ENCODE data around the gene ZDHHC3.

Gene ZDHHC3

GRCh38 chr3:45009868-45010267 lies 33.9 kb upstream of the ZDHHC3 start:
- Histone ChIP-seq H3K4me3 (ENCODE audit: low read depth, low read length) (no peak overlapping the region), H3K9ac (ENCODE audit: low read depth, low read length) (no peak overlapping the region), H3K36me3 (ENCODE audit: control insufficient read depth, insufficient read depth, low read length) (peaks cover 84% of the 10 kb centered on the region), H3K27ac (ENCODE audit: low read depth, low read length) (no peak overlapping the region), H3K9me3 (ENCODE audit: control insufficient read depth, insufficient read depth, low read length) (no peaks in the 10 kb centered on the region), H3K4me1 (ENCODE audit: control insufficient read depth, insufficient read depth, low read length) (no peaks in the 10 kb centered on the region), H3K27me3 (ENCODE audit: control insufficient read depth, insufficient read depth, low read length) (no peaks in the 10 kb centered on the region)

- no peaks in the 10 kb centered on the region for H3K27me3 ChIP-seq (ENCODE audit: control insufficient read depth, insufficient read depth, low read length)
- peaks cover 87% of the 10 kb centered on the region for H3K36me3 ChIP-seq (ENCODE audit: control insufficient read depth, insufficient read depth, low read length)
- H3K9me3 ChIP-seq (ENCODE audit: control insufficient read depth, insufficient read depth, low read length) = peaks cover 10% of the 10 kb centered on the region; the same call in 1 of the 2 replicates
- H3K4me3 ChIP-seq (ENCODE audit: low read depth, low read length) = no peak overlapping the region
- no peak overlapping the region for H3K9ac ChIP-seq (ENCODE audit: low read depth, low read length)
- H3K4me1 ChIP-seq (ENCODE audit: control insufficient read depth, insufficient read depth, low read length) = no peaks in the 10 kb centered on the region
- no peak overlapping the region for H3K27ac ChIP-seq (ENCODE audit: low read depth, low read length)
These were observed 32.1 kb upstream of the ZDHHC3 start for GRCh38 chr3:45008117-45008516.

DNA sequence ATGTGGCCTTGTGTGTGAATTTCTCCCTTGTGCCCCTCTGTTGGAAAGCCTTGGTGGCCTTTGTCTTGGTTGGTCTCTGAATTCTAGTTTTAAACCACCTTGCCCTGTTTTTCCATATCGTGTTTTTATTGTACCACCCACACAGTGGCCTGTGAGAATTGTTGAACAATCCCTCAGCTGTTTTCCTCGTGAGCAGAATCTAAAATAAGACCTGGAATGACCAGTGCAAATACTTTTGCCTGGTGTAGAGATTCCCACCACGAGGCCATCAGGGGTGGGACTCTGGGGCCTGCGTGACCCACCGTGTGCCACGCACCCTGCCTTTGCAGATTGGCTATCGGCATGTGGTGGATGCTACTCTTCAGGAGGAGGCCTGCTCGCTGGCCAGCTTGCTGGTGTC lies 31.1 kb upstream of the ZDHHC3 start:
- Histone ChIP-seq H3K9ac (ENCODE audit: low read depth, low read length) (no peak overlapping the region), H3K9me3 (ENCODE audit: control insufficient read depth, insufficient read depth, low read length) (peaks cover 15% of the 10 kb centered on the region; the same call in 1 of the 2 replicates), H3K4me1 (ENCODE audit: control insufficient read depth, insufficient read depth, low read length) (no peaks in the 10 kb centered on the region), H3K27ac (ENCODE audit: low read depth, low read length) (no peak overlapping the region), H3K27me3 (ENCODE audit: control insufficient read depth, insufficient read depth, low read length) (no peaks in the 10 kb centered on the region), H3K4me3 (ENCODE audit: low read depth, low read length) (no peak overlapping the region), H3K36me3 (ENCODE audit: control insufficient read depth, insufficient read depth, low read length) (peaks cover 87% of the 10 kb centered on the region)

DNA sequence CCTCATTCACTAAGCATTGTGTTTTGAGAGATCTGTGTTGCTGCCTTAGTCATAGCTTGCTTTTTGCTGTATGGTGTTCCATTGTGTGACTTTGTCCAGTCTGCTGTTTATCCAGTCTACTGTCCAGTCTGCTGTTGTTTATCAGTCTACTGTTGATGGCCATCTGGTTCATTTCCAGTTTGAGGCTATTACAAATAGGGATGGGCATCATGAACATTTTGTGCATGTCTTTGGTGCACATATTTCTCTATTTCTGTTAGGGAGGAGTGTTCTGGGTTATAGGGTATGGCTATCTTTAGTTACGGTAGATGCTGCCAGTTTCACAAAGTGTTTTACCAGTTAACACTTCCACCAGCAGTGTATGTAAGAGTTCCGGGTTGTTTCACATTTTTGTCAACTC lies 27.9 kb upstream of the ZDHHC3 start:
- no peak overlapping the region for H3K27ac ChIP-seq (ENCODE audit: low read depth, low read length)
- H3K4me1 ChIP-seq (ENCODE audit: control insufficient read depth, insufficient read depth, low read length) = no peaks in the 10 kb centered on the region
- no peak overlapping the region for H3K4me3 ChIP-seq (ENCODE audit: low read depth, low read length)
- peaks cover 89% of the 10 kb centered on the region for H3K36me3 ChIP-seq (ENCODE audit: control insufficient read depth, insufficient read depth, low read length)
- no peaks in the 10 kb centered on the region for H3K27me3 ChIP-seq (ENCODE audit: control insufficient read depth, insufficient read depth, low read length)
- peaks cover 15% of the 10 kb centered on the region; the same call in 1 of the 2 replicates for H3K9me3 ChIP-seq (ENCODE audit: control insufficient read depth, insufficient read depth, low read length)
- no peak overlapping the region for H3K9ac ChIP-seq (ENCODE audit: low read depth, low read length)

- Histone ChIP-seq H3K9me3 (ENCODE audit: control insufficient read depth, insufficient read depth, low read length) (peaks cover 15% of the 10 kb centered on the region; the same call in 1 of the 2 replicates), H3K4me3 (ENCODE audit: low read depth, low read length) (no peak overlapping the region), H3K27ac (ENCODE audit: low read depth, low read length) (no peak overlapping the region), H3K27me3 (ENCODE audit: control insufficient read depth, insufficient read depth, low read length) (no peaks in the 10 kb centered on the region), H3K9ac (ENCODE audit: low read depth, low read length) (no peak overlapping the region), H3K36me3 (ENCODE audit: control insufficient read depth, insufficient read depth, low read length) (peaks cover 89% of the 10 kb centered on the region), H3K4me1 (ENCODE audit: control insufficient read depth, insufficient read depth, low read length) (no peaks in the 10 kb centered on the region)
These were observed 27.4 kb upstream of the ZDHHC3 start for GRCh38 chr3:45003406-45003805.

DNA sequence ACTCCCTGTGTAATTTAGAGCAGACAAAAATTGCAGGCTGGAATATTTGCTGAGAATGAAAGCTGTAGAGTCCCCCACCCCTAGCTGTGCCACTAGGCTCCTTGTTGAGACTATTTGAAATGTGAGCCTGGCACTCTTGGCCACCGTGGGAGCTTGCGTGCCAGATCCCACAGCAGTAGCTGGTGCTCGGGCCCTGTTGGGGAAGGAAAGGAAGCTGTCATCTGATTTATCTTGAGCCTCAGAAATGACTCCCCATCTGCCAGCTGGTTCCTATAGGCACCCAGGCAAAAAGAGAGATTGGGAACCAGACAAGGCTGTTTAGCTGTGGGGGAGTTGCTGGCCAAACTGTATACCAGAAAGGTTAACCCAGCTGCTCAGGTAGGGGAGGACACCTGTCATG lies 26.7 kb upstream of the ZDHHC3 start:
- Histone ChIP-seq H3K9ac (ENCODE audit: low read depth, low read length) (no peak overlapping the region), H3K27me3 (ENCODE audit: control insufficient read depth, insufficient read depth, low read length) (no peaks in the 10 kb centered on the region), H3K4me3 (ENCODE audit: low read depth, low read length) (no peak overlapping the region), H3K4me1 (ENCODE audit: control insufficient read depth, insufficient read depth, low read length) (no peaks in the 10 kb centered on the region), H3K36me3 (ENCODE audit: control insufficient read depth, insufficient read depth, low read length) (peaks cover 89% of the 10 kb centered on the region), H3K27ac (ENCODE audit: low read depth, low read length) (no peak overlapping the region), H3K9me3 (ENCODE audit: control insufficient read depth, insufficient read depth, low read length) (peaks cover 15% of the 10 kb centered on the region; the same call in 1 of the 2 replicates)

DNA sequence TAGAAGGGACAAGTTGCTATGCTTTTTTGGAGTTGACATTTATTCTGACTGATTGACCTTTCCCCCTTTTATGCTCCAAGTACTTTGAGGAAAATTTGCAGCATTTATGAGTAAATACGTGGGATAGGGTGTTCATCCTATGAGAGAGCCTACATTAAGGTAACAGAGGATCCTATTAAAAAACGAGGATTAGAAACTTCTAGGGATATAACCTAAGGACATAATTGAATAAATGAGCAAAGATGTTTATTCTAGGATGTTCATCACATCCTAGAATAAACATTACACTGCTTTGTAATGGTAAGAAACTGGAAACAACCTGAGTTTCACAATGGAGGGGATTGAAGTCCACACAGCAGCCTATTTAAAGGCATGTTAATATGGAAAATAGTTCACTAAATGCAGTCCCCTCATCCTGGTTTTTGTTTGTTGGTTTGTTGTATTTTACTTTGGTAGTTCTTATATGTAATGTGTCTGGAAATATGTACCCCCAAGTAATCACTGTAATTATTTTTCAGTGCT lies 26.2 kb upstream of the ZDHHC3 start:
- no peaks in the 10 kb centered on the region for H3K4me1 ChIP-seq (ENCODE audit: control insufficient read depth, insufficient read depth, low read length)
- H3K4me3 ChIP-seq (ENCODE audit: low read depth, low read length) = no peak overlapping the region
- peaks cover 15% of the 10 kb centered on the region; the same call in 1 of the 2 replicates for H3K9me3 ChIP-seq (ENCODE audit: control insufficient read depth, insufficient read depth, low read length)
- H3K36me3 ChIP-seq (ENCODE audit: control insufficient read depth, insufficient read depth, low read length) = peaks cover 89% of the 10 kb centered on the region
- no peak overlapping the region for H3K9ac ChIP-seq (ENCODE audit: low read depth, low read length)
- no peaks in the 10 kb centered on the region for H3K27me3 ChIP-seq (ENCODE audit: control insufficient read depth, insufficient read depth, low read length)
- no peak overlapping the region for H3K27ac ChIP-seq (ENCODE audit: low read depth, low read length)

GRCh38 chr3:45001738-45002137 lies 25.8 kb upstream of the ZDHHC3 start:
- peaks cover 89% of the 10 kb centered on the region for H3K36me3 ChIP-seq (ENCODE audit: control insufficient read depth, insufficient read depth, low read length)
- no peak overlapping the region for H3K9ac ChIP-seq (ENCODE audit: low read depth, low read length)
- no peaks in the 10 kb centered on the region for H3K27me3 ChIP-seq (ENCODE audit: control insufficient read depth, insufficient read depth, low read length)
- no peak overlapping the region for H3K4me3 ChIP-seq (ENCODE audit: low read depth, low read length)
- peaks cover 15% of the 10 kb centered on the region; the same call in 1 of the 2 replicates for H3K9me3 ChIP-seq (ENCODE audit: control insufficient read depth, insufficient read depth, low read length)
- H3K4me1 ChIP-seq (ENCODE audit: control insufficient read depth, insufficient read depth, low read length) = no peaks in the 10 kb centered on the region
- H3K27ac ChIP-seq (ENCODE audit: low read depth, low read length) = no peak overlapping the region

DNA sequence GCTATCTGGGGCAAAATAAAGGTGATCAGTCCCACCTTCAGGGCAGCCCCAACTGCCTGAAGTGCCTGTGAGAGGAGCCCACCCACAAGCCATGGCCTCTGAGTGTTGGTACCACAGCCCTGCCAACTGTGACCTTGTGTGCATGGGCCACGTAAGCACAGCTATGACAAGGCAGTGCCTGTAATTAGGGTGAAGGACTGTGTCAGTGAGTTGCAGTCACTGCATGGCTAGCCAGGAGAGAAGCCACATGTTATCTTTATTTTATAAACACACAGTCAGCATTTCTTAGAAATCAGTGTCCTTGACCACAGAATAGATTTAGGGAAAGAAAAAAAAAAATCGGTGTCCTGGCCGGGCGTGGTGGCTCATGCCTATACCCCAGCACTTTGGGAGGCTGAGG lies 24.8 kb upstream of the ZDHHC3 start:
- Histone ChIP-seq H3K4me3 (ENCODE audit: low read depth, low read length) (no peak overlapping the region), H3K36me3 (ENCODE audit: control insufficient read depth, insufficient read depth, low read length) (peaks cover 97% of the 10 kb centered on the region), H3K27me3 (ENCODE audit: control insufficient read depth, insufficient read depth, low read length) (no peaks in the 10 kb centered on the region), H3K9ac (ENCODE audit: low read depth, low read length) (no peak overlapping the region), H3K9me3 (ENCODE audit: control insufficient read depth, insufficient read depth, low read length) (peaks cover 15% of the 10 kb centered on the region; the same call in 1 of the 2 replicates), H3K4me1 (ENCODE audit: control insufficient read depth, insufficient read depth, low read length) (no peaks in the 10 kb centered on the region), H3K27ac (ENCODE audit: low read depth, low read length) (no peak overlapping the region)

DNA sequence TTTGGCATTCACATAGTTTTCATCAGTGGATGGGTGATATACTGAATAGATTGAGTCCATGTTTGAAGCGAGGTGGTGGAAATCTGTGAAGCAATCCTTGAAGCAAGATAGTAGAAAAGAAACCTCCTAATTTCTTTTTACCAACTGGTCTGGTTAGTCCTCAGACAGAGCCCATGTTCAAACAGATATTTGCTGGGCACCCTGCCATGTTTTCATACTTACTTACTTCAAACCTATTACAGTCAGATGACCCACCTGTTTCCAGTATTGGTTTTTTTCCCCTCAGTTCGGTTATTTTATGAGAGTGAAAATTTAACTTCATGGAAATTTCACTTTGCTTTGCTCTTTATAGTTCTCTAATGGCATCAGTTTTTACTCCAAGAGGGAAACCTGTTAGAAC lies 23.8 kb upstream of the ZDHHC3 start:
- Histone ChIP-seq H3K4me3 (ENCODE audit: low read depth, low read length) (no peak overlapping the region), H3K36me3 (ENCODE audit: control insufficient read depth, insufficient read depth, low read length) (peaks cover 95% of the 10 kb centered on the region), H3K27me3 (ENCODE audit: control insufficient read depth, insufficient read depth, low read length) (no peaks in the 10 kb centered on the region), H3K9me3 (ENCODE audit: control insufficient read depth, insufficient read depth, low read length) (peaks cover 15% of the 10 kb centered on the region; the same call in 1 of the 2 replicates), H3K9ac (ENCODE audit: low read depth, low read length) (no peak overlapping the region), H3K4me1 (ENCODE audit: control insufficient read depth, insufficient read depth, low read length) (no peaks in the 10 kb centered on the region), H3K27ac (ENCODE audit: low read depth, low read length) (no peak overlapping the region)

- peaks cover 89% of the 10 kb centered on the region for H3K36me3 ChIP-seq (ENCODE audit: control insufficient read depth, insufficient read depth, low read length)
These were observed 20.6 kb upstream of the ZDHHC3 start for GRCh38 chr3:44996556-44996969.

More at GRCh38 chr3:44996556-44996969, 20.6 kb upstream of the ZDHHC3 start:
- Histone ChIP-seq H3K4me3 (ENCODE audit: low read depth, low read length) (no peak overlapping the region), H3K27me3 (ENCODE audit: control insufficient read depth, insufficient read depth, low read length) (no peaks in the 10 kb centered on the region), H3K9me3 (ENCODE audit: control insufficient read depth, insufficient read depth, low read length) (no peaks in the 10 kb centered on the region), H3K27ac (ENCODE audit: low read depth, low read length) (no peak overlapping the region), H3K4me1 (ENCODE audit: control insufficient read depth, insufficient read depth, low read length) (peaks cover 21% of the 10 kb centered on the region), H3K9ac (ENCODE audit: low read depth, low read length) (no peak overlapping the region)
